GM23248 (cell line): ENCODE measurements around the gene RTL10. TPM values are rescaled to one million over a fixed set of nuclear protein-coding genes. Genes with fewer than 3 reads are reported as not detected.

Source experiments
- DNase-seq: peaks from one replicate; pipeline ENCODE4 v3.0.0-alpha.2; 2015
- H2AFZ ChIP-seq: fragments of 200-600 bp; sonication (generic); 2 replicates; pipeline ENCODE4 v1.6.1; 2016; ENCODE audit warnings: antibody characterized with exemption
- H3F3A ChIP-seq: fragments of 200-600 bp; sonication (generic); 2 replicates; pipeline ENCODE4 v1.6.1; 2016; ENCODE audit warnings: mild to moderate bottlenecking, antibody characterized with exemption, mixed run types; ENCODE audit not compliant: insufficient read depth
- H3K27ac ChIP-seq: fragments of 200-600 bp; sonication (generic); 2 replicates; pipeline ENCODE4 v1.5.1; 2016; ENCODE audit warnings: mild to moderate bottlenecking
- H3K27me3 ChIP-seq: fragments of 200-600 bp; sonication (generic); replicated peaks from 2 replicates; pipeline ENCODE4 v1.6.1; 2016; ENCODE audit warnings: mild to moderate bottlenecking; ENCODE audit not compliant: insufficient read depth
- H3K36me3 ChIP-seq: fragments of 200-600 bp; sonication (generic); 2 replicates; pipeline ENCODE4 v1.6.1; 2016; ENCODE audit warnings: low read depth, mild to moderate bottlenecking
- H3K4me1 ChIP-seq: fragments of 200-600 bp; sonication (generic); 2 replicates; pipeline ENCODE4 v1.6.1; 2016; ENCODE audit warnings: mild to moderate bottlenecking; ENCODE audit not compliant: insufficient read depth
- H3K4me2 ChIP-seq: fragments of 200-600 bp; sonication (generic); one replicate; pipeline ENCODE4 v1.6.1; 2016; ENCODE audit warnings: mild to moderate bottlenecking; ENCODE audit not compliant: unreplicated experiment
- H3K4me3 ChIP-seq: fragments of 200-600 bp; sonication (generic); 2 replicates; pipeline ENCODE4 v1.5.1; 2016; ENCODE audit warnings: mild to moderate bottlenecking
- H3K79me2 ChIP-seq: fragments of 200-600 bp; sonication (generic); 2 replicates; pipeline ENCODE4 v1.6.1; 2016; ENCODE audit warnings: mild to moderate bottlenecking; ENCODE audit not compliant: insufficient read depth
- H3K9ac ChIP-seq: fragments of 200-600 bp; sonication (generic); 2 replicates; pipeline ENCODE4 v1.6.1; 2016; ENCODE audit warnings: mild to moderate bottlenecking
- H3K9me2 ChIP-seq: fragments of 200-600 bp; sonication (generic); 2 replicates; pipeline ENCODE4 v1.6.1; 2016; ENCODE audit warnings: mixed run types, mild to moderate bottlenecking, moderate library complexity; ENCODE audit not compliant: insufficient read depth
- H3K9me3 ChIP-seq: fragments of 200-600 bp; sonication (generic); one replicate; pipeline ENCODE4 v1.6.1; 2017; ENCODE audit warnings: low read depth
- H4K20me1 ChIP-seq: fragments of 200-600 bp; sonication (generic); 2 replicates; pipeline ENCODE4 v1.6.0; 2016; ENCODE audit not compliant: insufficient read depth
- EZH2 ChIP-seq: fragments of 200-600 bp; sonication (generic); IDR thresholded peaks from 2 replicates; pipeline ENCODE4 v1.6.1; 2018; ENCODE audit warnings: antibody characterized with exemption, mild to moderate bottlenecking; ENCODE audit not compliant: insufficient read depth, poor library complexity, severe bottlenecking
- EZH2phosphoT487 ChIP-seq: fragments of 200-600 bp; sonication (generic); IDR thresholded peaks from 2 replicates; pipeline ENCODE4 v1.6.1; 2018; ENCODE audit warnings: antibody characterized with exemption, moderate library complexity, mild to moderate bottlenecking, low read depth; ENCODE audit not compliant: insufficient read depth
- WGBS, 2 experiments: methylation state at CpG; one replicate each; pipeline ENCODE4 v1.1.6; 2015 to 2017; ENCODE audit warnings: low lambda C conversion rate in 2 of 2, low coverage in 1 of 2; ENCODE audit errors: missing lambda C conversion rate in 2 of 2; 5-methylcytosine and 5-hydroxymethylcytosine counted together
- in situ Hi-C: fragments of 300-500 bp; cut with MboI; formaldehyde crosslinking; loops from 2 replicates; pipeline ENCODE4 v1.15.0; 2020
- polyA plus RNA-seq: library from polyadenylated mRNA; unstranded; fragments of >200 nt; fragmentation: Nextera tagmentation; extraction: Ambion mirVana; gene quantifications from 2 replicates; pipeline ENCODE4 v1.2.1, GENCODE V29; 2016
- total RNA-seq: library from RNA; depleted of rRNA; stranded (reverse); fragments of >200 nt; shearing (Covaris generic); gene quantifications from 2 replicates; pipeline ENCODE4 v1.2.3, GENCODE V29; 2014

Gene RTL10
- total and polyA plus RNA-seq, 2 experiments from 2014 or later: 14.2 to 23.8 TPM

DNA sequence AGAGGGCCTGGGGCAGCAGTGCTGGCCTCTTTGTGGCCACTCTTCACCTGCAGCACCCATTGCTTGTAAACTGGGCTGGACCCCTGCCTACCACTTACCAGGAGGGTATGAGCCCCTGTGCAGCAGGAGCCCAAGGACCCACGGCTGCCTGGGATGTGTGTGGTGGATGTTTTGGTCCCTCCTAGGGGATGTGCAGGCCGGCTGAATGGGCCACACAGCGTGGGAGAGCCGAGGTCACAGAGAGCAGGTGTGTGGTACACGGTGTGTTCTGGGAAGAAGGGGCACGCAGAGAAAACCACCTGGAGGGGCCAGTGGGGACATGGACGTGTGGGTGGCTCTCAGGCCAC lies 19.3 kb upstream of the RTL10 start:
- Histone ChIP-seq H4K20me1 (no peaks in the 10 kb centered on the region), H3K79me2 (no peaks in the 10 kb centered on the region), H3K4me1 (peaks cover 8% of the 10 kb centered on the region), H3K9me2 (no peaks in the 10 kb centered on the region), H3K9me3 (no peaks in the 10 kb centered on the region), H3F3A (no peaks in the 10 kb centered on the region), H3K27ac (no peak overlapping the region), H3K4me3 (no peak overlapping the region), H3K36me3 (no peaks in the 10 kb centered on the region), H3K9ac (no peak overlapping the region), H2AFZ (no peak overlapping the region), H3K27me3 (no peaks in the 10 kb centered on the region), H3K4me2 (no peak overlapping the region)
- no peak for DNase-seq
- WGBS, 2 experiments: 91 to 92% methylated on average over 7 of the region's 7 CpGs
- in situ Hi-C loops: no loop called here
- TF ChIP-seq EZH2: no peak
- TF ChIP-seq EZH2phosphoT487: no peak

DNA sequence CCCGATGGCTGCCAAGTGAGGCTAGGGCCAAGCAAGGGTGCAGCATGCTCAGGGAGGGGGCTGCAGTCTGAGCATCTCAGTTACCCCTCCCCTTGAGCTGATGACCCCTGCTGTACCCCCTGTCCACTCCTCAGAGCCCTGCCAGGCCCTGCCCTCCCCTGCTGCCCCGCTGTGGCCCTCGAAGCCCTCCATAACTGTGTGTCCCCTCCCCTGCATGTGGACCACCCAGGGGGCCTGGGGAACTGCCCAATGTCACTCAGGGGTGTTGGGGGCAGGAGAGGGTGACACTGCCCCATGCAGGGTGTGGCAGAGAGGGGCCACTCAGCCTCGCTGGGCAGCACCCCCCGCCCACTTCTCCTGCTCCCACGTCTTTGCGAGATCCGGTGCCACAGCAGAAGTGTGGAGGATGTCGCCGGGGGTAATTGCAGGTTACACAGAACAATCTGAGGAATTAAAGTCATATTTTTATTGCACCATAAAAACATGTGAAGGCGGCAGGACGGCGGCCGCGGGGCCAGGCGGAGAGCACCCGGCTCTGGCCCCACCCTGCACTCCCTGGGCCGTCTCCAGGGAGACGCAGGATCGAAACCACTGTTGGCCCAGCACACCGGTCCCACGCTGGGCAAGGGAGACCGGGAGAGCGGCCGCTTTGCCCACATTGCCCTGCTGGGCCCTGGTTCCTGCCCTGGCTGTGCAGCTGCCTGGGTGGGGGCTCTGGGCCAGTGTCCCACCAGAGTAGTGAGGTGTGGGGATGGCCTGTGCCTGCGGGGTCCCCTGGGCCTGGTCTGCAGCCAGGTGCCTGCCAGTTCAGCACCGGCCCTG lies 18.7 kb upstream of the RTL10 start:
- no peak overlapping the region for H3K4me3 ChIP-seq
- no peaks in the 10 kb centered on the region for H3K36me3 ChIP-seq
- no peaks in the 10 kb centered on the region for H3K79me2 ChIP-seq
- in situ Hi-C loops: no loop called here
- no peaks in the 10 kb centered on the region for H3K9me3 ChIP-seq
- WGBS, 2 experiments: 63 to 74% methylated on average over 24 to 27 of the region's 27 CpGs
- H3K9me2 ChIP-seq: no peaks in the 10 kb centered on the region
- H3K4me2 ChIP-seq: no peak overlapping the region
- TF ChIP-seq EZH2phosphoT487: no peak
- no peak for TF ChIP-seq EZH2
- H3K9ac ChIP-seq: no peak overlapping the region
- no peaks in the 10 kb centered on the region for H4K20me1 ChIP-seq
- peaks cover 2% of the 10 kb centered on the region; the same call in 1 of the 2 replicates for H3K4me1 ChIP-seq
- no peak for DNase-seq
- H3K27ac ChIP-seq: no peak overlapping the region
- no peak overlapping the region for H2AFZ ChIP-seq
- H3K27me3 ChIP-seq: no peaks in the 10 kb centered on the region
- no peaks in the 10 kb centered on the region for H3F3A ChIP-seq

DNA sequence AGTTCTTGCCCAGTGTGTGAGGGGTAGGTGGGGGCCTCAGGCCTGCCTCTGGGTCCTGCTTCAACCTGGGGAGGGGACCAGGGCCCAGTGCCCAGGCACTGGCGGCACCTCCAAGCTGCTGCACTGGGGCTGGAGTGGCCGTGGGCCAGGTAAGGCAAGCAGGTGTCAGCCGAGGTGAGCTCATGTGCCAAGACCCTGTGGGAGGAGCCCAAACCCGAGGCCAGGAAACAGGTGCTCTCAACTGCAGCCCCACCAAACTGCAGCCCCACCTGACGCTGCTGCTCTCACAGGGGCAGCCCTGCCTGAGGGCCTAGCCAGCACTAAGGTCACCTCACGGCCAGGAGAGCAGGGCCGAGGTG lies 18.1 kb upstream of the RTL10 start:
- H4K20me1 ChIP-seq: no peaks in the 10 kb centered on the region
- no peaks in the 10 kb centered on the region for H3K79me2 ChIP-seq
- TF ChIP-seq EZH2phosphoT487: no peak
- TF ChIP-seq EZH2: no peak
- H3K9me2 ChIP-seq: no peaks in the 10 kb centered on the region
- WGBS, 2 experiments: 62 to 67% methylated on average over 7 of the region's 7 CpGs
- H3K4me1 ChIP-seq: no peaks in the 10 kb centered on the region
- H3K27ac ChIP-seq: no peak overlapping the region
- H3K4me3 ChIP-seq: no peak overlapping the region
- H3K36me3 ChIP-seq: no peaks in the 10 kb centered on the region
- DNase-seq: no peak
- no peaks in the 10 kb centered on the region for H3K27me3 ChIP-seq
- H2AFZ ChIP-seq: no peak overlapping the region
- peaks cover 2% of the 10 kb centered on the region; the same call in 1 of the 2 replicates for H3F3A ChIP-seq
- in situ Hi-C loops: no loop called here
- no peak overlapping the region for H3K4me2 ChIP-seq
- H3K9me3 ChIP-seq: no peaks in the 10 kb centered on the region
- H3K9ac ChIP-seq: no peak overlapping the region

DNA sequence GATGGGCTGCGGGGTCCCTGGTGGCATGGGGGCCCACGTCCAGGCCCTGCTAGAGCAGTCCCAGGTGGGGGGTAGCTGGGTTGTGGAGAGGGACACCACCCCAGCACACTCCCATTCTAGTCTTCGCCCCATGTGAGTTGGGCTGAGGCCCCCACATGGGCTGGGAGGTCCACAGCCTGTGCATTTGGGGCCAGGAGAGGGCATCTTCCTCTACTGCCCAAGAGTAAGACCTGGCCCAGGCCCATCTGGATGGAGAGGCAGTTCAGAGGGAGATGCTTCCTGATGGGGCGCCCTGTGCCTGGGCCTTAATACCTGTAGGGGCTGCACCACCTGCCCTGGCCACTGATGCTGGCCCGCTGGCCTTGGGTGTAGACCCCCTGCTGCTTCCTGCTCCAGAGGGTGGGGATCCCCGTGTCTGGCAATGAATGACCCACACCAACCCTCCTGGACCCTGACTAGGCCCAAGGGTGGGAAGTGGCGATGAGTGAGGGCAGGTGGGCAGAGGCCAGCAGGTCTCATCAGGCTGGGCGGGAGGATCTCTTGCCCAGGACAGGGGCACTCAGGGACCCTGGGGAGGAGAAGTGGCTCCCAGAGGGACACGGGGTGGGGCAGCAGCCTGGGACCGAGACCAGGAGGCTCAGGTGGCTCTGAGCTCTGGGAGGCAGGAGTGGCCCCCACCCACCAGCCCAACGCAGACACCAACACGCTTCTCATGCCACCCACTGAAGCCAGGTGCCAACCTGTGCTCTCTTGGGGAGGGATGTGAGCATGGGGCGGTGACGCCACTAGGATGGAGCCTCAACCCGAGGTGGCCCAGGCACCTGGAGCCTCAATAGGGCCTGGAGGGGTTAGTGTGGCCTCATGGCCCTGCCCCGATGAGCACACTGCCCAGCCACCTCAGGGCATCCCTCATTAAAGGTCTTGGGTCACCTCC lies 17.4 kb upstream of the RTL10 start:
- in situ Hi-C loops: no loop called here

More for the DNA sequence above, 17.4 kb upstream of the RTL10 start:
- H3K4me3 ChIP-seq: no peak overlapping the region
- no peaks in the 10 kb centered on the region for H3K36me3 ChIP-seq
- H3K9me2 ChIP-seq: no peaks in the 10 kb centered on the region
- no peaks in the 10 kb centered on the region for H3K27me3 ChIP-seq
- H3K79me2 ChIP-seq: no peaks in the 10 kb centered on the region
- H3K9ac ChIP-seq: no peak overlapping the region
- H3K27ac ChIP-seq: no peak overlapping the region
- peaks cover 4% of the 10 kb centered on the region; the same call in 1 of the 2 replicates for H3F3A ChIP-seq
- H2AFZ ChIP-seq: no peak overlapping the region
- no peaks in the 10 kb centered on the region for H3K4me1 ChIP-seq
- no peak overlapping the region for H3K4me2 ChIP-seq
- 95 to 98% methylated on average over 13 to 15 of the region's 16 CpGs for WGBS, 2 experiments
- TF ChIP-seq EZH2 (no peak), EZH2phosphoT487 (no peak)
- no peaks in the 10 kb centered on the region for H4K20me1 ChIP-seq
- no peaks in the 10 kb centered on the region for H3K9me3 ChIP-seq
- no peak for DNase-seq
